ENCODE results near the gene CUTC.

- TF ChIP-seq CTCF (IDR thresholded peaks at IDR 0.05) (no peak), POLR2A (IDR thresholded peaks at IDR 0.05) (no peak)
These were observed 49.8 kb downstream of the CUTC start for GRCh38 chr10:99781734-99782429.

All from Peyer's patch (tissue), 4 donors.